ENCODE data around the gene FILIP1L. TPM values are rescaled to one million over a fixed set of nuclear protein-coding genes. Genes with fewer than 3 reads are reported as not detected.

Gene FILIP1L
- polyA plus RNA-seq, 2 donors, result 2.6 to 6.9 TPM

- no peak overlapping the region for H3K4me3 ChIP-seq (ENCODE audit: low read depth in 1 of 2, low read length in 2 of 2)
- H3K36me3 ChIP-seq (ENCODE audit: control insufficient read depth in 2 of 2, insufficient read depth in 2 of 2, low read length in 1 of 2), result no peaks in the 10 kb centered on the region
- no peak overlapping the region for H3K27ac ChIP-seq (ENCODE audit: low read depth in 2 of 2, low read length in 1 of 2)
- WGBS, 2 donors, result 97 to 98% methylated on average over 3 of the region's 3 CpGs
- H3K9me3 ChIP-seq (ENCODE audit: control insufficient read depth in 2 of 2, insufficient read depth in 1 of 2, low read depth in 1 of 2, low read length in 1 of 2), result no peaks in the 10 kb centered on the region
- H3K4me1 ChIP-seq (ENCODE audit: control insufficient read depth in 2 of 2, insufficient read depth in 2 of 2, low read length in 1 of 2), result no peaks in the 10 kb centered on the region
- H3K27me3 ChIP-seq (ENCODE audit: control insufficient read depth in 1 of 2, insufficient read depth in 2 of 2, low read length in 2 of 2), result no peaks in the 10 kb centered on the region
Measured at GRCh38 chr3:99885851-99886250, 228.4 kb downstream of the FILIP1L start.

- Histone ChIP-seq H3K27ac (ENCODE audit: low read depth in 2 of 2, low read length in 1 of 2) (no peak overlapping the region), H3K36me3 (ENCODE audit: control insufficient read depth in 2 of 2, insufficient read depth in 2 of 2, low read length in 1 of 2) (no peaks in the 10 kb centered on the region), H3K27me3 (ENCODE audit: control insufficient read depth in 1 of 2, insufficient read depth in 2 of 2, low read length in 2 of 2) (no peaks in the 10 kb centered on the region), H3K4me1 (ENCODE audit: control insufficient read depth in 2 of 2, insufficient read depth in 2 of 2, low read length in 1 of 2) (no peaks in the 10 kb centered on the region), H3K9me3 (ENCODE audit: control insufficient read depth in 2 of 2, insufficient read depth in 1 of 2, low read depth in 1 of 2, low read length in 1 of 2) (no peaks in the 10 kb centered on the region), H3K4me3 (ENCODE audit: low read depth in 1 of 2, low read length in 2 of 2) (no peak overlapping the region)
- WGBS, 2 donors, result 97 to 100% methylated on average over 1 of the region's 1 CpG
Measured at GRCh38 chr3:99885085-99885484, 229.2 kb downstream of the FILIP1L start.

GRCh38 chr3:99884484-99884883 is 229.8 kb downstream of the FILIP1L start:
- Histone ChIP-seq H3K4me3 (ENCODE audit: low read depth in 1 of 2, low read length in 2 of 2) (no peak overlapping the region), H3K27me3 (ENCODE audit: control insufficient read depth in 1 of 2, insufficient read depth in 2 of 2, low read length in 2 of 2) (no peaks in the 10 kb centered on the region), H3K36me3 (ENCODE audit: control insufficient read depth in 2 of 2, insufficient read depth in 2 of 2, low read length in 1 of 2) (no peaks in the 10 kb centered on the region), H3K27ac (ENCODE audit: low read depth in 2 of 2, low read length in 1 of 2) (no peak overlapping the region), H3K9me3 (ENCODE audit: control insufficient read depth in 2 of 2, insufficient read depth in 1 of 2, low read depth in 1 of 2, low read length in 1 of 2) (no peaks in the 10 kb centered on the region), H3K4me1 (ENCODE audit: control insufficient read depth in 2 of 2, insufficient read depth in 2 of 2, low read length in 1 of 2) (no peaks in the 10 kb centered on the region)
- WGBS, 2 donors, result 54 to 71% methylated on average over 2 of the region's 2 CpGs

GRCh38 chr3:99883693-99884092 is 230.6 kb downstream of the FILIP1L start:
- WGBS, 2 donors, result 87 to 94% methylated on average over 1 of the region's 1 CpG
- Histone ChIP-seq H3K27me3 (ENCODE audit: control insufficient read depth in 1 of 2, insufficient read depth in 2 of 2, low read length in 2 of 2) (no peaks in the 10 kb centered on the region), H3K4me1 (ENCODE audit: control insufficient read depth in 2 of 2, insufficient read depth in 2 of 2, low read length in 1 of 2) (no peaks in the 10 kb centered on the region), H3K36me3 (ENCODE audit: control insufficient read depth in 2 of 2, insufficient read depth in 2 of 2, low read length in 1 of 2) (no peaks in the 10 kb centered on the region), H3K9me3 (ENCODE audit: control insufficient read depth in 2 of 2, insufficient read depth in 1 of 2, low read depth in 1 of 2, low read length in 1 of 2) (no peaks in the 10 kb centered on the region), H3K27ac (ENCODE audit: low read depth in 2 of 2, low read length in 1 of 2) (no peak overlapping the region), H3K4me3 (ENCODE audit: low read depth in 1 of 2, low read length in 2 of 2) (no peak overlapping the region)

- Histone ChIP-seq H3K36me3 (ENCODE audit: control insufficient read depth in 2 of 2, insufficient read depth in 2 of 2, low read length in 1 of 2) (no peaks in the 10 kb centered on the region), H3K9me3 (ENCODE audit: control insufficient read depth in 2 of 2, insufficient read depth in 1 of 2, low read depth in 1 of 2, low read length in 1 of 2) (no peaks in the 10 kb centered on the region), H3K4me3 (ENCODE audit: low read depth in 1 of 2, low read length in 2 of 2) (no peak overlapping the region), H3K4me1 (ENCODE audit: control insufficient read depth in 2 of 2, insufficient read depth in 2 of 2, low read length in 1 of 2) (no peaks in the 10 kb centered on the region), H3K27ac (ENCODE audit: low read depth in 2 of 2, low read length in 1 of 2) (no peak overlapping the region), H3K27me3 (ENCODE audit: control insufficient read depth in 1 of 2, insufficient read depth in 2 of 2, low read length in 2 of 2) (no peaks in the 10 kb centered on the region)
- 69 to 83% methylated on average over 2 of the region's 2 CpGs for WGBS, 2 donors
Measured at GRCh38 chr3:99883138-99883461, 231.2 kb downstream of the FILIP1L start.

- Histone ChIP-seq H3K27me3 (ENCODE audit: control insufficient read depth in 1 of 2, insufficient read depth in 2 of 2, low read length in 2 of 2) (no peaks in the 10 kb centered on the region), H3K9me3 (ENCODE audit: control insufficient read depth in 2 of 2, insufficient read depth in 1 of 2, low read depth in 1 of 2, low read length in 1 of 2) (no peaks in the 10 kb centered on the region), H3K4me3 (ENCODE audit: low read depth in 1 of 2, low read length in 2 of 2) (no peak overlapping the region), H3K4me1 (ENCODE audit: control insufficient read depth in 2 of 2, insufficient read depth in 2 of 2, low read length in 1 of 2) (no peaks in the 10 kb centered on the region), H3K27ac (ENCODE audit: low read depth in 2 of 2, low read length in 1 of 2) (no peak overlapping the region), H3K36me3 (ENCODE audit: control insufficient read depth in 2 of 2, insufficient read depth in 2 of 2, low read length in 1 of 2) (no peaks in the 10 kb centered on the region)
- 93% methylated on average over 1 of the region's 1 CpG for WGBS, 2 donors
Measured at GRCh38 chr3:99882436-99883137, 231.7 kb downstream of the FILIP1L start.

- H3K27me3 ChIP-seq (ENCODE audit: control insufficient read depth in 1 of 2, insufficient read depth in 2 of 2, low read length in 2 of 2), result no peaks in the 10 kb centered on the region
Measured at GRCh38 chr3:99881121-99881524, 233.2 kb downstream of the FILIP1L start.

GRCh38 chr3:99879275-99879674 is 235.0 kb downstream of the FILIP1L start:
- Histone ChIP-seq H3K9me3 (ENCODE audit: control insufficient read depth in 2 of 2, insufficient read depth in 1 of 2, low read depth in 1 of 2, low read length in 1 of 2) (no peaks in the 10 kb centered on the region), H3K27me3 (ENCODE audit: control insufficient read depth in 1 of 2, insufficient read depth in 2 of 2, low read length in 2 of 2) (no peaks in the 10 kb centered on the region), H3K4me1 (ENCODE audit: control insufficient read depth in 2 of 2, insufficient read depth in 2 of 2, low read length in 1 of 2) (no peaks in the 10 kb centered on the region), H3K27ac (ENCODE audit: low read depth in 2 of 2, low read length in 1 of 2) (no peak overlapping the region), H3K4me3 (ENCODE audit: low read depth in 1 of 2, low read length in 2 of 2) (no peak overlapping the region), H3K36me3 (ENCODE audit: control insufficient read depth in 2 of 2, insufficient read depth in 2 of 2, low read length in 1 of 2) (no peaks in the 10 kb centered on the region)
- WGBS, 2 donors, result 95 to 96% methylated on average over 2 of the region's 2 CpGs

More at GRCh38 chr3:99881121-99881524, 233.2 kb downstream of the FILIP1L start:
- Histone ChIP-seq H3K4me1 (ENCODE audit: control insufficient read depth in 2 of 2, insufficient read depth in 2 of 2, low read length in 1 of 2) (no peaks in the 10 kb centered on the region), H3K9me3 (ENCODE audit: control insufficient read depth in 2 of 2, insufficient read depth in 1 of 2, low read depth in 1 of 2, low read length in 1 of 2) (no peaks in the 10 kb centered on the region), H3K27ac (ENCODE audit: low read depth in 2 of 2, low read length in 1 of 2) (no peak overlapping the region), H3K36me3 (ENCODE audit: control insufficient read depth in 2 of 2, insufficient read depth in 2 of 2, low read length in 1 of 2) (no peaks in the 10 kb centered on the region), H3K4me3 (ENCODE audit: low read depth in 1 of 2, low read length in 2 of 2) (no peak overlapping the region)
- 60 to 61% methylated on average over 2 of the region's 2 CpGs for WGBS, 2 donors

- H3K27ac ChIP-seq (ENCODE audit: low read depth in 2 of 2, low read length in 1 of 2), result no peak overlapping the region
Measured at GRCh38 chr3:99878005-99878404, 236.3 kb downstream of the FILIP1L start.

GRCh38 chr3:99877031-99877579 is 237.2 kb downstream of the FILIP1L start:
- WGBS, 2 donors, result 84 to 86% methylated on average over 4 of the region's 4 CpGs
- no peak overlapping the region for H3K27ac ChIP-seq (ENCODE audit: low read depth in 2 of 2, low read length in 1 of 2)
- H3K9me3 ChIP-seq (ENCODE audit: control insufficient read depth in 2 of 2, insufficient read depth in 1 of 2, low read depth in 1 of 2, low read length in 1 of 2), result no peaks in the 10 kb centered on the region
- H3K36me3 ChIP-seq (ENCODE audit: control insufficient read depth in 2 of 2, insufficient read depth in 2 of 2, low read length in 1 of 2), result no peaks in the 10 kb centered on the region
- H3K4me3 ChIP-seq (ENCODE audit: low read depth in 1 of 2, low read length in 2 of 2), result no peak overlapping the region
- H3K27me3 ChIP-seq (ENCODE audit: control insufficient read depth in 1 of 2, insufficient read depth in 2 of 2, low read length in 2 of 2), result no peaks in the 10 kb centered on the region
- H3K4me1 ChIP-seq (ENCODE audit: control insufficient read depth in 2 of 2, insufficient read depth in 2 of 2, low read length in 1 of 2), result no peaks in the 10 kb centered on the region

More at GRCh38 chr3:99878005-99878404, 236.3 kb downstream of the FILIP1L start:
- no peaks in the 10 kb centered on the region for H3K27me3 ChIP-seq (ENCODE audit: control insufficient read depth in 1 of 2, insufficient read depth in 2 of 2, low read length in 2 of 2)
- H3K4me1 ChIP-seq (ENCODE audit: control insufficient read depth in 2 of 2, insufficient read depth in 2 of 2, low read length in 1 of 2), result no peaks in the 10 kb centered on the region
- no peaks in the 10 kb centered on the region for H3K9me3 ChIP-seq (ENCODE audit: control insufficient read depth in 2 of 2, insufficient read depth in 1 of 2, low read depth in 1 of 2, low read length in 1 of 2)
- WGBS, 2 donors, result 96 to 100% methylated on average over 1 of the region's 1 CpG
- no peak overlapping the region for H3K4me3 ChIP-seq (ENCODE audit: low read depth in 1 of 2, low read length in 2 of 2)
- no peaks in the 10 kb centered on the region for H3K36me3 ChIP-seq (ENCODE audit: control insufficient read depth in 2 of 2, insufficient read depth in 2 of 2, low read length in 1 of 2)

Measured in esophagus (tissue), 2 donors.